GM18519 (cell line): Measurements from ENCODE around the gene DHRS13.
"Not testable (repeated sequence)": the region's sequence is repeated elsewhere in the genome, so short reads cannot be mapped to it uniquely, and the experiment has no call there.

Source experiments
- ATAC-seq: cut with Tn5 transposase; IDR thresholded peaks from one replicate; pipeline ENCODE4 v1.9.1; 2021; ENCODE audit warnings: mild to moderate bottlenecking, moderate library complexity; ENCODE audit not compliant: unreplicated experiment, low FRiP score

Gene DHRS13

GRCh38 chr17:28937044-28937729, 34.3 kb upstream of the DHRS13 start:
- no peak for ATAC-seq

- ATAC-seq, result no peak
Measured at GRCh38 chr17:28935744-28936460, 33.0 kb upstream of the DHRS13 start.

- not testable (repeated sequence) for ATAC-seq
Measured at GRCh38 chr17:28934508-28934907, 31.6 kb upstream of the DHRS13 start.

GRCh38 chr17:28929787-28930186, 26.9 kb upstream of the DHRS13 start:
- no peak for ATAC-seq

GRCh38 chr17:28928061-28928460, 25.2 kb upstream of the DHRS13 start:
- ATAC-seq, result no peak

GRCh38 chr17:28926786-28927185, 23.9 kb upstream of the DHRS13 start:
- no peak for ATAC-seq

GRCh38 chr17:28926366-28926765, 23.5 kb upstream of the DHRS13 start:
- no peak for ATAC-seq

- ATAC-seq, result no peak
Measured at GRCh38 chr17:28925912-28926365, 23.1 kb upstream of the DHRS13 start.

GRCh38 chr17:28920201-28920600, 17.3 kb upstream of the DHRS13 start:
- ATAC-seq, result no peak

- ATAC-seq, result no peak
Measured at GRCh38 chr17:28918295-28918694, 15.4 kb upstream of the DHRS13 start.

GRCh38 chr17:28917465-28917864, 14.6 kb upstream of the DHRS13 start:
- no peak for ATAC-seq

GRCh38 chr17:28917029-28917428, 14.2 kb upstream of the DHRS13 start:
- ATAC-seq, result no peak

GRCh38 chr17:28916302-28916934, 13.5 kb upstream of the DHRS13 start:
- no peak for ATAC-seq

- no peak for ATAC-seq
Measured at GRCh38 chr17:28912938-28913333, 10.1 kb upstream of the DHRS13 start.

GRCh38 chr17:28912281-28912937, 9.5 kb upstream of the DHRS13 start:
- ATAC-seq, result no peak

- no peak for ATAC-seq
Measured at GRCh38 chr17:28911411-28912045, 8.6 kb upstream of the DHRS13 start.

- no peak for ATAC-seq
Measured at GRCh38 chr17:28910534-28910933, 7.7 kb upstream of the DHRS13 start.

GRCh38 chr17:28908640-28909167, 5.8 kb upstream of the DHRS13 start:
- no peak for ATAC-seq

GRCh38 chr17:28907709-28908475, 5.0 kb upstream of the DHRS13 start:
- ATAC-seq, result no peak
